Superior temporal gyrus (tissue), 1 donor: ENCODE measurements around the gene DIP2C.
"Not testable (repeated sequence)": the region's sequence is repeated elsewhere in the genome, so short reads cannot be mapped to it uniquely, and the experiment has no call there.

ENCODE experiments used
- DNase-seq: peaks from one replicate; pipeline ENCODE4 v3.0.0-alpha.2; 2016; ENCODE audit errors: extremely low spot score

DIP2C gene

DNA sequence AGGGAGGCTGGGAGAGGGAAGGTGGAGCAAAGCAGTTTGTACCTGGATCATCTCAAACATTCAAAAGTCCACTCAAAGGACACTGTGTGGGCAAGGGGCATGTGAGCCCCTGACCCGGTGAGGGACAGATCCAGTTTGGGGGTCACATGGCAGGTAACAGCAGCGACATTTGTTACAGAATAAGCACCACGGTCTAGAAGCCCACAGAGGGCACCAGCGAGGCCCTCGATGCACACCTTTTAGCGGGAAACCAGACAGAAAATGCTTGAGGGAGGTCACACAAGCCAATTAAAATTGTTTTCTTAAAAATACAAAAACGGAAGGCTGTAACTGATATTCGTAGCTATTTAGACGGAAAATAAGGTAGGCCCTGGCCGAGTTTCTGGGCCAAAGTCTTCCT, 409.8 kb downstream of the DIP2C start:
- no peak for DNase-seq

DNA sequence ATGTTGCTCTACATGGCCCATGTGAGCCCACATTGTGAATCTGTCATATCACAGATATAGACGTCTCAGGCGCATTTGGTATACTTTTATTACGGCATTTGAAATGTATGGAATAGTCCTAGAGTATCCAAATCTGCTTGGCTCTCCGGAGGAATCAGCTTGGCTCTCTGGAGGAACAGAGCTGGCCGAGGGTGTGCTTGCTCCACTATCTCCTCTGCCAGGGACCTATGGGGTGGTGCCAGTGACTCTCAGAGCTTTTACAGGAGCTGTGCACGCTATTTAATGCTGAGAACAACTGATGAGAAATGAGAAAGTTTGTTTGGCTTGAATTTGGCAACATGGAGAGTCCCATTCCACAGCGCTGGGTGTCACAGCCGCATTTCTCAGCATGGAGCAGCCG, 410.2 kb downstream of the DIP2C start:
- DNase-seq, result no peak

DNA sequence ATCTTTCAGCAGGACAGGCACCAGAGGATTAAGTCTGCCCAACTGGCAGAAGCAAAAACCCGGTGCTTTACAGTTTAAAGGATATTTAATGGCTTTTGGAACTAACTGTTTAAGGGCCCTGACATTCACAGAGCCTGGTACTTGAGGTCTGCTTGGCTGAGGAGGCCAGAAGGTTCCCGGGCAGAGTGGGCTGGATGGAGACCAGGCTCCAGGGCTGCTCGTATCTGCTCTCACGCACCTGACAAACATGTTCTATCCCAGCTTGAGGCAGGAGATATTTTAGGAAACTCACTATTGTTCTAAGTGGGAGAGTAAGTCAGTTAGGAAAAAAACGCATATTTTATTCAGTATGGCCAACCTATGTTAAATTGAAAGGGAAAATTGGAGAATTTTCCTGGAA, 410.8 kb downstream of the DIP2C start:
- no peak for DNase-seq

DNA sequence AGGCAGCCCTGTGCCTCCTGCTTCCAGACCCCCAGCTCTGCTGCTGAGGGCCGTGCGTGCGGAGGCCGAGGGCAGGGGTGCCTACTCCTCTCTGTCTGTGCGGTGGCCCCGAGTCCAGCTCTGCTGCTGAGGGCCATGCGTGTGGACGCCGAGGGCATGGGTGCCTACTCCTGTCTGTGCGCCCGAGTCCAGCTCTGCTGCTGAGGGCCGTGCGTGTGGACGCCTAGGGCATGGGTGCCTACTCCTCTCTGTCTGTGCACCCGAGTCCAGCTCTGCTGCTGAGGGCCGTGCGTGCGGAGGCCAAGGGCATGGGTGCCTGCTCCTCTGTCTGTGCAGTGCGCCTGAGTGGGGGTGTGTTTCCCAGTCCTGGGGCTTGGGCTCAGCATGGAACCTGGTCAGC, 411.5 kb downstream of the DIP2C start:
- DNase-seq, result no peak

DNA sequence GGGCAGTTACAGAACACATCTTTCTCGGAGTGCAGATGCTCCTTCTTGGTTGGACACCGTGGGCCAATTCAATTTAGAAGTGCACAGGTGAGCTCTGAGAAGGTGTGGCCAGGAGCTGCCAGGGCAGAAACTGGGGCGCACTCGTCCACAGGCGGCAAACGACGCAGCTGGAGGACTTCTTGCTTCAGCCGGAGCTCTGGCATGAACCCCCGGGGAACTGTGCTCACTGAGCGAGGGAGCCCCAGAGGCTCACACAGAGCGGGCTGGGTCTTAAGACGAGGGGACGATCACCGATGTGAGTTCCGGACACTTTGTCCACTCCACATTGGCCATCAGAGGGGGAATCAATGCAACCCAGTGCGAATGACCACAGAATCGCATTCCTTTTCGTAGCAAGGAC, 413.8 kb downstream of the DIP2C start:
- DNase-seq, result no peak

DNA sequence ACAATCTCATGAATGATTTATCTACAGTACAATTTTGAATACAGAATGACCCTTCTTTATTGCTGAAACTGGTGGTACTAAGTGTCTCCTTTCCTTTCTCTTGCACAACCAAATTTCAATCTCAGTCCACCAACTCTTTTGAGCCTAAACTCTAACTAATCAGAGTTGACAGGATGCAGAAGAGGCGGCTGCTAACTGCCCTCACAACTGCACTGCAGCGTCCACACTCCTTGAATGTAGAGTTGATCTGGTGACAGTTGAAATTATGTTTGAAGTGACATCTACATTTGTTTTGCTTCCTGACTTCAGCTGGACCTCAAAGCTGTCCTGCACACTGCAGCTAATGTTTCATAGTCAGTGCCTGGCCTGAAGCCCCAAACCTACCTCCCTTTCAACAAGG, 414.6 kb downstream of the DIP2C start:
- DNase-seq, result no peak

DNA sequence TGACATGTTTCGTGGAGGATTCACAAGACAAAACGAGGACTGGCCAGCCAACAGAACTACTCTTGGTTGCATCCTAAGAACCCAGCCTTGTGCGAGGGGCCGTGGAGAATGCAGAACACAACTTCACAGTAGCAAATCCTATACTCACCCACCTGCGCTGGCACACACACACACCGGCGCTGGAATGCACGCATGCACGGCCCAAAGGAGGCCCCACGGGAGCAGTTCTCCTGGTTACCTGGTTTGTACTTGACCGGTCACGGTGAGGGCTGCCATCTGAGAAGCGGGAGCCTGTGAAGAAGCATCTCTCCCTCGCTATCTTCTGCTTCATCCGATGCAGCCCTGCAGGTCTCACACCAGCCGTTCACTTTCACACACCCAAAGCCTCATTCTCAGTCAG, 416.4 kb downstream of the DIP2C start:
- no peak for DNase-seq

DNA sequence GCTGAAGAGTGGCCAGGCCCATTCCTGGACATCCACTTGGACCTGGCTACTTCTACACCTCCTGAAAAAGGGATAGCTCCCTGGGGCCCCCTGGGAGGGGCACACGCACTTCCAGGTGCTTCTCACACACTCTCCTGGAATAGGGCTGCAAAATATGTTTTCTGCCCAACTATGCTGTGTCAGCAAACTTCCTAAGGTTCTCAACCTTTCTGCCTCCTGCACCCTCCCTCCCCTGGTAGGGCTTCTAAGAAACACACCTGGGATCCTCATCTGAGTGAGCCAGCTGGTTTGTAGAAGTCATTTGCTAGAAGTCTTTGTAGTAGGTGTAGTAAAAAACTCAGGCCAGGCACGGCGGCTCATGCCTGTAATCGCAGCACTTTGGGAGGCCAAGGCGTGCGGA, 417.7 kb downstream of the DIP2C start:
- no peak for DNase-seq

DNA sequence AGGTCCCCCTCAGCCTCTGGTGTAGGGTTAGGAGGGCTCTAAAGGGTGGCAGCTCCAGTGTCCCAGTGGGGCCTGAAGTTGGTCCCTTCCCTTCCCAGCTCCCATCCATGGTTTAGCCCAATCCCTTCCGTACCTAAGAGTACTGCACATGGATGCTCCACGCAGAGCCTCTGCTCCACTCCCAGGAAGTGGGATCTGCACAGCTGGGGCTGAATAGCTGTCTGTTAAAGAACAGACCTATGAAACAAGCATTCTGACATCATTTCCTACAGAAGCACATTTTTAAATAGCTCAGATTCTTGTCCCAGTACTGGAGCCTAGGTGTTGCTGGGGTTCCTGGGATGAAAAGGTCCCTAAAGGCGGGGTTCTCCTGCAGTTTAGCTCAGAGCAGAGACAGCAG, 418.3 kb downstream of the DIP2C start:
- DNase-seq, result no peak

DNA sequence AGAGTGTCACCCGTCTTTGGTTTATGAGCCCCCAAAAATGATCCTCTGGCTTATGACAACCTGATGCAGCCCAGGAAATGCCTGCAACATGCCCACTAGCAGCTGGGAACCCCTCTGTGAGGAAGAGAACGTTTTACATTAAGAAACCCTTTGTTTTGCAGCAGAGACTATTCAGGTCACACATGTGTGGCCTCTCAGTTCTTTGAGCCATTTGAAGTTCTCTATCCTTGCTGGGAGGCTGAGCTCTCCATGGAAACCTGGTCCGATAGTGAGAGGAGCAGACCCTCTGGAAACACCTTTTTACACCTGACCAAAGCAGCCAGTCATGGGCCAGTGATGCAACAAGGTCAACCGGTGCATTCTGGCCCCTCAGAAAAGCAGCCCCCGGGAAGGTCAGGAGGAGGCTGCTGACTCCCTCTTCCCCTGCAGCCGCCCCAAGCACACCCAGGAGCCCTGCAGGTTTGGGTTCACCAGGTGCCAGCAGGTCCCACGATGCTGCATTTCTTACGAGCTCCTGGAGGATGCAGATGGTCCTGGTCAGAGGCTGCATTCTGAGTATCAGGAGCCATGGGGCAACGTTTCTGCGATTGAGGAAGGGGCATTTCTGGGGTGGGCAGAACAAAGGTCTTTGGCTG, 419.9 kb downstream of the DIP2C start:
- no peak for DNase-seq

DNA sequence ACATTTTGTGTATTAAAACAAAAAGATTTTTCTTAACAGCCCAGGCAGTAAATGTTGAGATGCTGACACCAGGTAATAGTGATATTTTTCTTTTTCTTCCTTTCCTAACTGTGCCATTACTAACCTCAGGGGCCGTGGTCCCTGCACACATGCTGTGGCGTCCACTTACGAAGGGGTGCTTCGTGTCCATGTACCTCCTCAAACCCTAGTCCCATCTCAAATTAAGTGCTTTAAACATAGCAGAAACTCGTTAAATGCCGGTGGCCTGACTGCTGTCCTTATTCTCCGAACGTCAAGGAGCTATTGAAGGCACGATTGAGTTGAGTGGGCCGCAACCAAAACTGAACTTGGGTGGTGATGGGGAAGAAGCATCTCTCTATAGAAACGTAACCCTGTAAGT, 421.8 kb downstream of the DIP2C start:
- DNase-seq, result no peak

DNA sequence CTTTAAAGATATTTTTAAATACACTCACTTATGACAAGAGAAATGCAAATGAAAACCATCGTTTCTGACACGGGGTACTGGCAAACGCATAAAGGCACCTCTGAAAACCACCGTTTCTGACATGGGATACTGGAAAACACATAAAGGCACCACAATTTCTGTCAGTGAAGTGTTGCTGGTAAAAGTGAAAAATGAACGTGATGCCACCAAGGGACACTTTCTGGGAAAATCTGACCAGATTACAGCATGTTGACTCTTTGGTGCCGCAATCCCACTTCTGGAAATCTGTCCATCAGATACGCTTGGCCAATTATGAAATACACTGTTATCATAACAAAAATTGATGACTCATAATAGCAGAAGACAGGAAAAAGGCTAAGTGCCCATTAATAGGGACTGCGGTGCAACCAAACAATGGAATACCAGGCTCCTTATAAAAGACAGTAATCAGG, 422.5 kb downstream of the DIP2C start:
- DNase-seq, result no peak

DNA sequence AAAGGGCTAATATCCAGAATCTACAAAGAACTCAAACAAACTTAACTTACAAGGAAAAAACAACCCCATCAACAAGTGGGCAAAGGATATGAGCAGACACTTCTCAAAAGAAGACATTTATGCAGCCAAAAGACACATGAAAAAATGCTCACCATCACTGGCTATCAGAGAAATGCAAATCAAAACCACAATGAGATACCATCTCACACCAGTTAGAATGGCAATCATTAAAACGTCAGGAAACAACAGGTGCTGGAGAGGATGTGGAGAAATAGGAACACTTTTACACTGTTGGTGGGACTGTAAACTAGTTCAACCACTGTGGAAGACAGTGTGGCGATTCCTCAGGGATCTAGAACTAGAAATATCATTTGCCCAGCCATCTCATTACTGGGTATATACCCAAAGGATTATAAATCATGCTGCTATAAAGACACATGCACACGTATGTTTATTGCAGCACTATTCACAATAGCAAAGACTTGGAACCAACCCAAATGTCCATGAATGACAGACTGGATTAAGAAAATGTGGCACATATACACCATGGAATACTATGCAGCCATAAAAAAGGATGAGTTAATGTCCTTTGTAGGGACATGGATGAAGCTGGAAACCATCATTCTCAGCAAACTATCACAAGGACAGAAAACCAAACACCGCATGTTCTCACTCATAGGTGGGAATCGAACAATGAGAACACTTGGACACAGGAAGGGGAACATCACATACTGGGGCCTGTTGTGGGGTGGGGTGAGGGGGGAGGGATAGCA, 423.5 kb downstream of the DIP2C start:
- not testable (repeated sequence) for DNase-seq

DNA sequence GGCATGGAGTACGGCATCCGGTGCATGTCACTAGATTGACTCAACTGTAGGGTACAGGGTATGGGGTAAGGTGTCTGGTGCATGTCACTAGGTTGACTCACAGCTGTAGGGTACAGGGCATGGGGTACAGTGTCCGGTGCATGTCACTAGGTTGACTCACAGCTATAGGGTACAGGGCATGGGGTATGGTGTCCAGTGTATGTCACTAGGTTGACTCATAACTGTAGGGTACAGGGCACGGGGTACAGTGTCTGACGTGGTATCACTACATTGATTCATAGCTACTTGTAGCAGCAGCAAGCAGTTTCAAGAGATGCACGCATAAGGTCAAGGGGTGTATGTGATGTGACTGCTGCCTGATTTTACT, 424.4 kb downstream of the DIP2C start:
- DNase-seq, result not testable (repeated sequence)

DNA sequence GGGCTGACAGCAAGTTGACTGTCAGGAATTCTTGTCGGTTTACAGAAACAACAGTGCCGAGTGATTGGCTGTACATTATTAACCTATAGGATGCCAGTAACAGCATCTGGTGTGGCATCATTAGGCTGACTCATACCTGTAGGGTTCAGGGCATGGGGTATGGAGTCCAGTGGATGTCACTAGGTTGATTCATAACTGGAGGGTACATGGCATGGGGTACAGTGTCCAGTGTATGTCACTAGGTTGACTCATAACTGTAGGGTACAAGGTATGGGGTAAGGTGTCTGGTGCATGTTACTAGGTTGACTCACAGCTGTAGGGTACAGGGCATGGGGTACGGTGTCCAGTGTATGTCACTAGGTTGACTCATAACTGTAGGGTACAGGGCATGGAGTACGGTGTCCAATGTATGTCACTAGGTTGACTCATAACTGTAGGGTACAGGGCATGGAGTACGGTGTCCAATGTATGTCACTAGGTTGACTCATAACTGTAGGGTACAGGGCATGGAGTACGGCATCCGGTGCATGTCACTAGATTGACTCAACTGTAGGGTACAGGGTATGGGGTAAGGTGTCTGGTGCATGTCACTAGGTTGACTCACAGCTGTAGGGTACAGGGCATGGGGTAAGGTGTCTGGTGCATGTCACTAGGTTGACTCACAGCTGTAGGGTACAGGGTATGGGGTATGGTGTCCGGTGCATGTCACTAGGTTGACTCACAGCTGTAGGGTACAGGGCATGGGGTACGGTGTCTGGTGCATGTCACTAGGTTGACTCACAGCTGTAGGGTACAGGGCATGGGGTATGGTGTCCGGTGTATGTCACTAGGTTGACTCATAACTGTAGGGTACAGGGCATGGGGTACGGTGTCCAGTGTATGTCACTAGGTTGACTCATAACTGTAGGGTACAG, 425.1 kb downstream of the DIP2C start:
- DNase-seq, result not testable (repeated sequence)

DNA sequence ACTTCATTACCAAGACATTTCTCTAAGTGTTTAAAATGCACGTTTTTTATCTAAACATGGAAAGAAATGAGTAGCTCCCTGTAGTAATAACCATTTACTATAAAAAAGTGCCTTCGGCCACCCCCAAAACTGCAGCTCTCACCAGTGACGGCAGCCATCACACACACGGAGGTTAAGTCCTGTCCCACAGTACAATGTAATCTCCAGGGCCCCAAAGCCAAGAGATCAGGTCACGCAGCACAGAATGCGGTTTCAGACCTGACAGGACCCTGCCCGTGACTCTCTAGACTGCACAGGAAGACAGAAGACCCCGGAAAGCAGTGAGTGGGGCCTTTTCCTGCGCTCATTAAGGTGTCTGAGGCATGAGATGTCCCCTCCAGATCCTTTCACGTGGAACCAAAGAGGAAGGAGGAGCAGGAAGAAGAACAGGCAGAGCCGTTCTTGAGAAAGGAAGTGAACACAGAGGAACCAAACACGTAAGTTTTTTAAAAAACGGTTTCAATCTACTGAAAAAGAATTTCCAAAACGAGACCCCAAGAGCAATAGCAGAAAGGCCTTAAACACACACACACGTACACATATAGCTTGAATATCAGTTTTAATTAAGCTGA, 428.5 kb downstream of the DIP2C start:
- DNase-seq, result no peak

DNA sequence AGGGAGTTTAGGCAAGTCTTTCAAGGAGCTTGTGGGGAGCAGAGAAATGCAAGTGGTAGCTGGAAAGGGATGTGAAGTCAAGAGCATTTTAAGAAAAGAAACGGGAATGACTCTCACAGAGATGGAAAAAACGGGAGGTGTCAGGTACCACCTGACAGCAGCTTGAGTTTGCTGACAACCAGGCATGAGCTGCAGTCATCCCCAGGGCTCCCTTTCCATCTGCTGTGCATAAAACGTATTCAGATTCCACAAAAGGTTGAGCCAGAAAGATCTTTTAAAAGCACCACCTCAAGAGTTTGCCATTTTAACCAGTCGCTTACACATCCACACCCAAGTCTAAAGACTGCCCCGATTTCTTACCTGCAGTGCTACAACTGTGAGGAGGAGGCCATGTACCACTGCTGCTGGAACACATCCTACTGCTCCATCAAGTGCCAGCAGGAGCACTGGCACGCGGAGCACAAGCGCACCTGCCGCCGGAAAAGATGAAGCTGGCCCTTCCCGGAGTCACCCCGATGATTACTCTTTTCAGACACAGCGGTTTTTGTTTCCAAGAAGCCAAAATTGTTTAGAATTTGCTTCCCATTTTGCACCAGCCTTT, 437.4 kb downstream of the DIP2C start:
- DNase-seq, result no peak

DNA sequence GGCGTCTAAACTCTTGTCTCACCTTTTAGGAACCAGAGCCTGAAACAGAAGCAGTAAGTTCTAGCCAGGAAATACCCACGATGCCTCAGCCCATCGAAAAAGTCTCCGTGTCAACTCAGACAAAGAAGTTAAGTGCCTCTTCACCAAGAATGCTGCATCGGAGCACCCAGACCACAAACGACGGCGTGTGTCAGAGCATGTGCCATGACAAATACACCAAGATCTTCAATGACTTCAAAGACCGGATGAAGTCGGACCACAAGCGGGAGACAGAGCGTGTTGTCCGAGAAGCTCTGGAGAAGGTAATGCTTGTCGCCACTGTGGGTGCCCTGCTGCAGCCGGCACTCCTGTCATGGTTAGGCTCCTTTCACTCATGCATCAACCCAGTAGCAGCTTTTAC, 441.2 kb downstream of the DIP2C start:
- no peak for DNase-seq

DNA sequence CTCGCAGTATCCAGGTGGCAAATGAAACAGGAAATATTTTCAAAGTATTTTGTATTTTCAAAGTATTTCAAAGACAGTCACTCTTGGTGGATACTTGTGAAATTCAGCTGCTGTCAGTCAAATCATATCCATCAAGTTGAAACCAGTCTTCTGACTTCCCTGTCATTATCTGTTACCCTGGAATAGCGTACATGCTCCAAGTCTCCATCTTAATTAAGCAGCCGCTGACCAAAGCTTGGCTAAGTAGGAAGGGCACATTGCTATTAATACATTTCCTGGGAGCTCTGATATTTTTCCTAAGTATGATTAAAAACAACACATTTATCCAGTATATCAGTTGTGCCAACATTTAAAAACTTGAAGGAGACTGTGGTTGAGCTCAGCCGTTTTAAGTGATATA, 442.0 kb downstream of the DIP2C start:
- no peak for DNase-seq

DNA sequence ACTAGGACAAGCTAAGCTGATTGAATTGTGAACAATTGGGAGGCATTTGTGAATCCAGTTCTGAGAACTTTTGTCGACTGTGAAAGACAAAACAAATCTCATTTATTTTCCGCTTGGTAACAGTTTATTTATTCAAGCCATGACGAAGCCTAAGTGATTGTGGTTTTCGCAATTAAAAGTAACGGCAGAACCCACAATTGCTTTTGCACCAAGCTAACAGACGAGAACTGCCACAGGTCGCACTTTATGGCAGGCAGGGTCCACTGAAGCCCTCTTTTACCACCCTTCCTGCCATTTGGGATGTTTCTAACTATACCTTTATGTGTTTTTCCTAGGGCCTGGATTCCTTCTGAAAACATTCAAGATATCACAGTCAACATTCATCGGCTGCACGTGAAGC, 443.0 kb downstream of the DIP2C start:
- no peak for DNase-seq

DNA sequence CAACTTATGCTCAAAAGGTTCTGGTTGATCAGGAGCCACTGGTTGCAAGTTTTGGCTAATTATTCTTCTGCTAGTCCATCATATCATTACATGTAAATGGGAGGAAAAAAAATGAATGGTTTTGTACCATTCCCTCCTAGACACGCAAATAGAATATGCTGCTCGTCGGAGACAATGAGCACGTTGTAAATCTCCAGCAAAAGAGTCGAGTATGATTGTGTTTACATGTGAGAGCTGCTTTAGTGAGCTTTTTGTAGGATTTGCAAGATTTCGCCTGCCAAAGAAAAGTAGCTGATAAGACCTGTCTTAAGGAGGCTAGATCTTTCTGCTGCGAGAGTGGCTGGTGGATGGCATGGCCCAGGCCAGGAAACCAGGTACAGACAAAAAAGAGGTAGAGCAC, 445.2 kb downstream of the DIP2C start:
- DNase-seq, result peak; percentile 56
